ENCODE results near the gene CACNA1E.

DNA sequence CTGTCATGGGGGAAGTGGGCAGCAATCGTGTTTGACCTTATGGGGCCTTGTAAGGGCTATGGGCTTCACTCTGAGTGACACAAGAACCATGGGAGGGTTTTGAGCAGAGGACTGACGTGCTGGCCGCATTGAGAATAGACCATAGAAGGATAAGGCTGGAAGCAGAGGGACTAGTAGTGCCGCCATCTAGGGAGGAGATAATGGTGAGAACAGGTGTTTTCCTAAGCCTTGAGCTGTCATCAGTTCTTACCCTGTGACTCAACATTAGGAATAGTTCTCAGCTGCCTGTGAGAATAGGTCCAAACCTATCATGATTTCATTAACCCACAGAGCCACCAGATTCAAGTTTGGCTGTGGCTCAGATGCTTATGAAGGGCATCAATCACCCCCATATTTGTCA is 228.5 kb downstream of the CACNA1E start:
- TF ChIP-seq CTCF (conservative IDR thresholded peaks at IDR 0.05; ENCODE audit: low read depth, low read length) (no peak), EZH2 (IDR thresholded peaks at IDR 0.05; ENCODE audit: borderline replicate concordance, low read depth, low read length, poor library complexity, severe bottlenecking) (no peak)
